ENCODE data around the gene EOLA2.

DNA sequence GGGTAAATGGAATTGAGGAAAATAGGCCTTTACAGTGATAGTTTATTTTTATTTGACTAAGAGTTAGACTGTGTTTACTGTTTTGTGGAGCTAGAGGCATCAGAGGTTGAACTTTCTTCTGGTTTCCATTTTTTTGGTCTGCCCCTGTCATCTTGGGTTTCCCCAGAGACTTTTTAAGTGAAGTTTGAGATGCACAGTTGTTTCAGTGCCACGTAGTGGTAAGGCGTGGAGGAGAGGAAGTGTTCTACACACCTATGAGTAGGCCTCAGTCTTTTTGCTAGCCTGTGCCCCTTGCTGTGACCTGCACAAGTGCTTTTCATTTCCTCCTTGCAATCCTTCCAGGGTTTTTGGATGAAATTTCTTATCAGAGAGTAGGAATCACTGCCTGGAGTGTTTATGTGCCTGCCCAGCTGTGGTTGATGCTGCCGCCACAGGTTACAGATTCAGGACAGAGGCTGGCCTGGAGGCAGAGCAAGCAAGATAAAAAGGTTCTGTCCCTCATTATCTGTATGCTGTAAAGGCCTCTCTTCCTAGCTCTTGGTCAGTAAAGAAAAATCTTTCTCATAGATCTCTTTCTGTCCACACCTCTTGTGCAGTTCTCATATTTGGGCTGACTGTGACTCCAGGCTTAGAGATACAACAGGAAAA is 21.4 kb downstream of the EOLA2 start:
- TF ChIP-seq, protein P1, sequence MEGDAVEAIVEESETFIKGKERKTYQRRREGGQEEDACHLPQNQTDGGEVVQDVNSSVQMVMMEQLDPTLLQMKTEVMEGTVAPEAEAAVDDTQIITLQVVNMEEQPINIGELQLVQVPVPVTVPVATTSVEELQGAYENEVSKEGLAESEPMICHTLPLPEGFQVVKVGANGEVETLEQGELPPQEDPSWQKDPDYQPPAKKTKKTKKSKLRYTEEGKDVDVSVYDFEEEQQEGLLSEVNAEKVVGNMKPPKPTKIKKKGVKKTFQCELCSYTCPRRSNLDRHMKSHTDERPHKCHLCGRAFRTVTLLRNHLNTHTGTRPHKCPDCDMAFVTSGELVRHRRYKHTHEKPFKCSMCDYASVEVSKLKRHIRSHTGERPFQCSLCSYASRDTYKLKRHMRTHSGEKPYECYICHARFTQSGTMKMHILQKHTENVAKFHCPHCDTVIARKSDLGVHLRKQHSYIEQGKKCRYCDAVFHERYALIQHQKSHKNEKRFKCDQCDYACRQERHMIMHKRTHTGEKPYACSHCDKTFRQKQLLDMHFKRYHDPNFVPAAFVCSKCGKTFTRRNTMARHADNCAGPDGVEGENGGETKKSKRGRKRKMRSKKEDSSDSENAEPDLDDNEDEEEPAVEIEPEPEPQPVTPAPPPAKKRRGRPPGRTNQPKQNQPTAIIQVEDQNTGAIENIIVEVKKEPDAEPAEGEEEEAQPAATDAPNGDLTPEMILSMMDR (IDR thresholded peaks at IDR 0.05) = no peak
- no peak for TF ChIP-seq EZH2 (IDR thresholded peaks at IDR 0.05)
